NCI-H128 (cell line): ENCODE measurements around the gene PRKD2.

Experiments
- DNase-seq: peaks from one replicate; lab custom pipeline; 2025; ENCODE audit not compliant: unreplicated experiment; lab: John Stamatoyannopoulos, UW

The PRKD2 gene

DNA sequence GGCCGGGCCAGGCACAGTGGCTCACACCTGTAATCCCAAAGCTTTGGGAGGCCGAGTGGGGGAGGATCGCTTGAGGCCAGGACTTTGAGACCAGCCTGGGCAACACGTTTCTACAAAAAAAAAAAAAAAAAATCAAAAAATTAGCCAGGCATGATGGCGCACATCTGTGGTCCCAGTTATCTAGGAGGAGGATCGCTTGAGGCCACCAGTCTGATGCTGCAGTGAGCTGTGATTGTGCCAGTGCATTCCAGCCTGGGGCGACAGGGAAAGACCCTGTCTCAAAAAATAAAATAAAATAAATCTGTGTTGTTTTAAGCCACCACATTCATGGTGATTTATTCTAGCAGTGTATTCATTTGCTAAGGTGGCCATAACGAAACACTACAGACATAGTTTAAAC lies 51.8 kb downstream of the PRKD2 start:
- no peak for DNase-seq

DNA sequence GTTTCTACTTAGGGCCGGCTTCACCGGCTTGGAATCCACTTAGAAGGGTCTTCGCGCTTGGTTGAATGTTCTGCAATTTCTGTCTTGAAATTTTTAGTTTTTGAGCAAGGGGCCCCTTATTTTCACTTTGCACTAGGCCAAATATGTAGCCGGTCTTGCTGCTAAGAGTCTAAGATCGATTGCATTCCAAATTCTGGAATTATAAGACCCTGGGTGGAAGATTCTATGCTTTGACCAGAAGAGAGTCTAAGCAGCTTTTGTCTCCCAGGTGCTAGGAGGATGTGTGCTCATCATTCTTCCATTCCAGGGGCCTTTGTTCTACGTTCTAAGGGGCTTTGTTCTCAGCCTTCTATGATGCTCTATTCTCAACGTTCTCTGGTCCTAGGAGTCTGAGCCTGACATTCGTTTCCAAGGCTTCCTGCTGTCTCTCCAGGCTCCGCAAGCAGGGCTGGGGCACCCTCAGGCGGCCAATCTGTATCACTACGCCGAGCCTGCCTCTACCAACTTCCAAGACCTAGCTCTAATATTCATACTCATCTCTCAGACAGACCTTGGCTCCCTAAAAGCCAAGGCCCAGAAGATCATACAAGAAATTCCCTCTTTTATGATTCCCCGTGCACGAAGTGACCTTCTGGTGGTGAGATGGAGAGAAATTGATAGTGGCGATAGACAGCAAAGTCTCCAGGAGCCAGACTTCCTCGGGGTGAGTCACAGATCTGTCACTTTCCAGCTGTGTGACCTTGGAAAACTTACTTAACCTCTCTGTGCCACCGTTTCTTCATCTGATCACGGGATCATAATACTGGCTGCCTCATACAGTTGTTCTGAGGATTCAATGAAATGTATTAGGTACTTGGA lies 55.0 kb downstream of the PRKD2 start:
- peak; percentile 73 for DNase-seq

DNA sequence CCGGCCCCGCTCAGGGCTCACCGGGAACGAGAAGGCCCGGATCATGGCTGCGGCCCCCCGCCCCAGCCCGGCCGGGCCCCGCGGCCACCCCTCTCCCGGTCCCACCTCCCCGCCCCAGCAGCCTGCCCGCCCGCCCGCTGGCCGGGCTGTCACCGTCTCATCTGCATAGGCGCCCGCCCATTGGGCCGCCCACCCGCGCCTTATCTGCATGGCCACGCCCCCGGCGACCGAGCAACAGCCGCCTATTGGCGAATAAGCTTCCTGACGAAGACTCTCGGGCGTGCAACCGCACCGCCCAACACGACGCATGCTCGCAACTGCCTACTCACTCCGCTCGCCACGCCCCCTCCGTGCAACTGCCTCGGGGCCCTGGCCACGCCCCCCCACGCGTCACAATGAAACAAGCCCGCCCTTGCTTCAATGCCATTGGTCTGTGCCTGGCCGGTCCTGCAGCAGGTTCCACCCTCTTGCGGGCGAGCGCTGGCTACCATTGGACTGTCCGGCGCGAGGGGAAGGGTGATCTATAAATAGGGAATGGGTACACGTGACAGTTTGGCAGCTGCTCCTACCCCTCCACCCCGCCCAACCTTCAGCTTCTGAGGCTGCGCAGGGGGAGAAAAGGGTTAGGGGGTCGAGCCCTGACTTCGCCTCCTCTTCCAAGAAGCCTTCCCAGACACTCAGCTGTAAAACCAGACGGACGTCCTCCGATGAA lies 55.7 kb downstream of the PRKD2 start, which contains the start of gene DACT3:
Gene DACT3, minus strand, starts transcription at position 163 of the 712 bp plus-strand sequence. Its CDS starts 118 bp downstream, at position 45.
- peak; percentile 99 for DNase-seq

DNA sequence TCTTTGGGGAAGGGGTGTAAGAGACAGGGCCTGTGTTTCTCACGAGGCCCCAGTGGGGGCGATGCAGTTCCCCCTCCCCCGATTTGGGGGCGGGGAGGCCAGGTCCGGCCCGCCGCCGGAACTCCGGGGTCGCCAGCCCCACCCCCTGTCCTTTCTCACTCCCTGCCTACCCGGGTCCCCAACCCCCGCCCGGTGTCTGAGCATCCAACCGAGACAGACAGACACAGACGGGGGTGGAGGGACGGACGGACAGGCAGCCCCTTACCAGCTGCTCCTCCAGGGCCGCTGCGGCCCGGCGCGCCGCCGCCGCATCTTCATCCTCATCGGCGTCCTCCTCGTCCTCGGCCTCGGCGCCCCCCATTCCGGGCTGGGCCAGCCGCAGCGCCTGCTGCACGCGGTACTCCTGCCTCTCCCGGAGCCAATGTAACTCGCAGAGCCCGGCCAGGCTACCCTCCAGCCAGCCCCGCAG lies 56.3 kb downstream of the PRKD2 start:
- DNase-seq = no peak

DNA sequence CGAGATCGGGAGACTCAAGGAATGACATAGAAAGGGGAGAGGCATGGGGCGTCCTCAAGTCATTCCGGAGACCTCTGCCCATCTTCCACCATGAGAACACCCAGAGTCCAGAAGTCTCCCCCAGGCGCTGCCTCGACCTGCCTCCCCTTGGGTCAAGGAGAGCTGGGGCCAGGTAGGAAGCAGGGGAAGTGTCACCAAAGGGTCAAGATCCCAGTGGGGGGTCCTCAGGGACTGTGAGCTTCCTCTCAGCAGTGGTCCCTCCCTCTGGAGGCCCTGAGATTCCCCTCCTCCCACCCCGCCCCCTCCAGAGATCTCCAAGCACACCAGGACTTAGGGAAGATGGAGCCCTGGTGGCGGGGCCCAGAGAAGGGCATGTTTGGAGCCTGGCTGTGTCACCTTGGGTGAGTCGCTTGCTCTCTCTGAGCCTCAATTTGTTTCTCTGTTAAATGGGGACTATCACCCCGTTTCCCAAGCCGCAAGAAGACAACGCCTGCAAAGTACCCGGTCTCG lies 56.9 kb downstream of the PRKD2 start:
- DNase-seq = no peak

DNA sequence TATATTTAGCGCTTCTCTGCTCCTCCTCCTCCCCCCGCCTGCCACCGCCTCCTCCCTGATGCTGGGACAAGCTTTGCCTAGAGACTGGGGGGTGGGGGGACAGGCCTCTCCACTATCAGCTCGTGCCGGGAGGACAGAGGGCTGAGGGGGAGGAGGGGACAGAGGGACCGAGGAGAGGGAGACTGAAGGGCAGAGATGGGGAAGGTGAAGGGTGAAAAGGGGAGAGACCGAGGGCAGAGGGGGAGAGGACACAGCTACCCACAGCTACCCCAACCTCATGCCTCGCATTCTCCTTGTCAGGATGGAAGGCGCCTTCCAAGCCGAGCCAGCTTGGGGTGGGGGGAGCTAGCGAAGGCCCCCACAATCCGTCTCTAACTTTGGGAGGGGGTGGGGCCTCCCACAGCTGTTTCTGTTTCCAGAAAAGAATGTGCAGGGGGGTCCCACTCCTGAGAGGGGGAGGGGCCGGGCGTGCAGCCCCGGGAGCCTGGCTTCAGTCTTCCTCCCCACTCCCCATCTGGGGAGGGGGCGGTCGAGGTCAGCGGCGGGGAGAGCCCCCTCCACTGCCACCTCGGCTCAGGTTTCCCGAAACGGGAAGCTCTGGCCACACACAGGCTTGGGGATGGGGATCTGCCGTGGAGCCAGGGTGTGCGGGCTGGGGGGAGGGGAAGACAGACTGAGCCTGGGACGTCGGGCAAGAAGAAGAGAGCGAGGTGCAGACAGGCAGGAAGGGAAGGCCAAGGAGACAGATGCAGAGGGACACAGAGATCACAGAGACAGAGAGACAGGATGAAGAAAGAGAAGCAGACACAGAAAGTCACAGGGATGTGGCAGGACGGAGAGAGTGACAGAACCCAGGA lies 57.5 kb downstream of the PRKD2 start:
- no peak for DNase-seq

DNA sequence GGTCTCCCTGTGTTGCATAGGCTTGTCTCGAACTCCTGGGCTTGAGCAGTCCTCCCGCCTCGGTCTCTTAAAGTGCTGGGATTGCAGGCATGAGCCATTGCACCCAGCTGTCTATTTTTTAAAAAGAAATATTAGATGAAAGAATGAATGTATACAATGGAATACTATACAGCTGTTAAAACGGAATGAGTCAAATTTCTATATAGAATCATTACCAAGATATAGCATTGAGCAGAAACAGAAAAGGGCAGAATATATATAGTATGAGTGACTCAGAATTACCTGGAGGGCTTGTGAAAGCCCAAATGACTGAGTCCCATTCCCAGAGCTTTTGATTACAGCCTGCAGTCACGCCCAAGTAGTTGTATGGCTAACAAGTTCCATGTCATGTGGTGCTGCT lies 60.4 kb downstream of the PRKD2 start:
- DNase-seq = no peak

DNA sequence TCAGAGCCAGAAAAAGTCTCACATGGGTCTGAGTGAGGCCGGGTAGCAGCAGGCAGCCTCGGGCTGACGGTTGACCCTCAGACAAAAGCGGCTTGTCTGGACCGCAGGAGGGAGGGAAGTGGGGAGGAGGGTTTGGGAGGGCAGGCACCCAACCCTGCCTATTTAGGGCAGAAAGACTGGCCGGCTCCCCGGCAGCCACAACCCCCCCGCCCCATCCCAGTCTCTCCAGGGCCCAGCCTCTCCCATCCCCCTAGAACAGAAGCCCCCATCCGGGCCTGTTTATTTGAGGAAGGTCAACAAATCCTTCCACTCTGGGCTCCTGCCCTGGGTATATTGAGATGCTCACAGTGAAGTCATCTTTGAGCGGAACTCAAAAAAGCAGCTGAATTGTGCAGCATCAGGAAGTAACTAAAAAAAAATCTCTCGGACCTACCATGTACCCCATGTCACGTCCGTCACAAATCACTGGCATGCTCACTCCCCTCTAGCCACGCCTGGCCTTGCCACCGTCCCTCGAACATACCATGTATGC lies 62.2 kb downstream of the PRKD2 start:
- no peak for DNase-seq

DNA sequence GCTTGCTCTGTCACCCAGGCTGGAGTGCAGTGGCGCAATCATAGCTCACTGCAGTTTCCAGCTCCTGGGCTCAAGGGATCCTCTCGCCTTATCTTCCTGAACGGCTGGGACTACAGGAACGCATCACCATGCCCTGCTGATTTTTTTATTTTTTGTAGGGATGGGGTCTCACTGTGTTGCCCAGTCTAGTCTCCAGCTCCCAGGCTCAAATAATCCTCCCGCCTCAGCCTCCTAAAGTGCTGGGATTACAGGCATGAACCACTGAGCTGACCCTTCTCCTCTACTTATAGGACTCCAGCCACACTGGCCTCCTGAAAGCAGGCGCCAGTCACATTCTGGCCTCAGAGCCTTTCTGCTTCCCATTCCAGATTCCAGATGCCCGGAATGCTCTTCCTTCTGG lies 66.5 kb downstream of the PRKD2 start:
- no peak for DNase-seq

DNA sequence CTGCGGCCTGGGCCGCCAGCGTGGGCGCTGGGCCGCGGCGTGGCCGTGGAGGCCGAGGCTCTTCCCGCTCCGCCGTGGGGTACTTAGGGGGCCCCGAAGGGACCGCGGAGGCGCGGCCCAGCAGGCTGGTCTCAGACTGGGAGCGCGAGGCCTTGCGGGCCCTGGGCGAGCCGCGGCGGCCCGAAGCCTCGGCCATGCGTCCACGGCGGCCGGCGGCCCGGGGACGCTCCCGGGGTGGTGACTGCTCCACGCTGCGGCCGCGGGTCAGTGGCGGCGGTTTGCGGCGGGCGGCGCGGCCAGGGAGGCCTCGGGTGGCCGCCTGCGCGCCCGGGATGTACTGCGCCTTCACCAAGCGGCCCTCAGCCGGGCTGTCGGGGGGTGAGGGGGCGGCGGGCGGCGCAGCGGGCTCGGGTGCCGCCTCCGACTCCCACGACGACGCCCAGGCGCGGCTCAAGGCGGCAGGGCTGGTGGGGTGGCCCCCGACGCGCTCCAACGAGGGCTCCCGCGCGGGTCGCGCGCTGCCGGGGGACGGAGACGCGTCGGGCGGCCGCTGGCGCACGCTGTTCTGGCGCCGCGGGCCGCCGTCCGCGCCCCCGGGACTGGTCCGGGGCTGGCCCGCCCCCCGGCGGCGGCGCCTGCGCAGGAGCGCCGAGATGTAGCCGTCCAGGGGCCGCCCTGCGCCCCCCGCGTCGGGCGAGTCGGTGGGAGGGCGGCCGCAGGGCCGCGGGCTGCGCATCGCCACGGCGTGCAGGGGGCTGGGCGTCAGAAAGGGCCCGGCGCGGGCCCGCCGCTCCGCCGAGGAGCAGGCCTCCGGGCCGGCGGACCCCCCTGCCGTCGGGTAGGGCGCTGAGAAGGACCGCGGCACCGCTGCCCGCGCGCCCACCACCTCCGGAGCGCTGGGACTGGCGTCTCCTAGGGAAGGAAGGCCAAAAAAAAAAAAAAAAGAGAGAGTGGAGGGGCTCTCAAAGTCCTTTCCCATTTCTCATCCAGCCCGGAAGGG lies 67.7 kb downstream of the PRKD2 start:
- no peak for DNase-seq

DNA sequence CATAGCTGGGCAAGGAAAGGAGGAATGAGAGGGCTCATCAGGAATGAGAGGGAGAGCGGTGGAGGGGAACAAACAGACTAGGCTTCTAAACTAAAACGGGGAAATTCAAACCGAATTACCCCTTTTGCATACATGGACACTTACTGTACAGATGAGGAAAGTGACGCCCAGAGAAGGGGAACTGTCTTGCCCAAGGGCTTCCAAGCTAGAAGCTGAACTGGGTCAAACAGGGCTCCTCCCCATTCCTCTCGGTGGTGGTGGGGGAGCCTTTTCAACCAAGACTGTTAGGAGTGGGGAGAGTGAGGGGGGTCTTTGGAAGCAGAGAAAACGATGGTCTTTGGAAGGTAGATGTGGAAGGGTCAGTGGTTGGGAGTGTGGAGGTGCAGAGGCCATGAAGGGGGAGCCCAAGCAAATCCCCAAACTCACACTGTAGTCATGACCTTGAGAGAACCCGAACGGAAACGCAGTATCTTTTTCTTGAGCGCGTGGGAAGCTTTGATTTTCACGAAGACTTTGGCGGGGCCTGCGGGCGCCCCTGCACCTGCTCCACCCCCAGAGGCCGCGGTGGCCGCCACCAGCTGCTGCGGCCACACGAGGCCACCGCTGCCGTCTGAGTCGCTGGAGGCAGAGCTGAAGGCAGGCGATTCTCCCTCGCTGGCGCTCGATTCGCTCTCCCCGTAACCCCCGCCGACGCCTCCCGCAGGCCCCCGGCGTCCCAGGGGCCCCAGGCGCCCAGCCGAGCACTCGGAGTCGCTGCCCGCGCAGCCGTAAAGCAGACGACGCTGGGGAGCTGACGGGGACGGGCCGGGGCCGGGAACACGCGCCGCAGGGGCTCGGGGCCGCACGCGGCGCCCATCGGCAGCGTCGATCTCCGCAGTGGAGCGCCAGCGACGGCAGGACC lies 68.6 kb downstream of the PRKD2 start:
- no peak for DNase-seq

DNA sequence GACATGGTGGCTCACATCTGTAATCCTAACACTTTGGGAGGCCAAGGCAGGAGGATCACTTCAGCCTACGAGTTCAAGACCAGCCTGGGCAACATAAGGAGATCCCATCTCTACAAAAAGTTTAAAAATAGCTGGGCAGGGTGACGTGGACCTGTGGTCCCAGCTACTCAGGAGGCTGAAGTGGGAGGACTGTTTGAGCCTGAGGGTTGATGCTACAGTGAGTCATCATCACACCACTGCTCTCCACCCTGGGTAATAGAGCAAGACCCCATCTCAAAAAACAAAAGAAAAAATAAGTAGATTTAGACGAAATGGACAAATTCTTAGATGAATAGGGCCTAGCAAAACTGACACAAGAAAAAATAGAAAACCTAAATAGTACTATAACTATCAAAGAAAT lies 70.5 kb downstream of the PRKD2 start:
- DNase-seq = no peak

DNA sequence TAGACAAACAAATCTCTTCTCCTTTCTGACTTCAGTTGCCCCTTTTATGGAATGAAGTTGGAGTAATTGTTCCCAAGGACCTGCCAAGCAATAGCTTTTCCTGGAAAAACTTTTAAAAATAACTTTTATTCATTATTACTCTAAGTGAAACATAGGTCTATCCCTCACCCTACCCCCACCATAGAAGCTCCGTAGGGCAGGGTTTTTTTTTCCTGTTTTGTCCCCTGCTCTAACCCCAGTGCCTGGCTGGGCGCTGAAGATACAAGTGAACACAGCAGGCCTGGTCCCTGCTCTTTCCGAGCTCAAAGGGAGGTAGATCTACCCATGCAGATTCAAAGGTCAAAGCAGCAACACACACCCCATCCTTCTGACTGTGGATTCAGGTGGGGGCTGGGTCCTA lies 72.2 kb downstream of the PRKD2 start:
- no peak for DNase-seq

DNA sequence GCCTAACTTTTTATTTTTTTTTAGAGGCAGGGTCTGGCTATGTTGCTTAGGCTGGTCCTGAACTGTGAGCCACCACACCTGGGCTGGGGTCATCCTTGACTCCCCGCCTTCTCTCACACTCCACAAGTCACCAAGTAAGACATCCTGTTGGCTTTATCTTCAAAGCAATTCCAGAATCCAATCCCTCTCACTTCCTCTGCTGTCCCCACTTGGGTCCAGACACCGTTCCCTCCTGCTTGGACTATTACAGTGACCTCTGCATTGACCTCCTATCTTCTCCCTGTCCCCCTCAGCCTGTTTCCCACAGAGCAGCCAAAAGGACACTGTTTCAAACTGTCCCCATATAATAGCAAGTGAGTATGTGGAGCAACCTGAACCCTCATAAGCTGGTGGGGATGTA lies 76.3 kb downstream of the PRKD2 start:
- DNase-seq = no peak

DNA sequence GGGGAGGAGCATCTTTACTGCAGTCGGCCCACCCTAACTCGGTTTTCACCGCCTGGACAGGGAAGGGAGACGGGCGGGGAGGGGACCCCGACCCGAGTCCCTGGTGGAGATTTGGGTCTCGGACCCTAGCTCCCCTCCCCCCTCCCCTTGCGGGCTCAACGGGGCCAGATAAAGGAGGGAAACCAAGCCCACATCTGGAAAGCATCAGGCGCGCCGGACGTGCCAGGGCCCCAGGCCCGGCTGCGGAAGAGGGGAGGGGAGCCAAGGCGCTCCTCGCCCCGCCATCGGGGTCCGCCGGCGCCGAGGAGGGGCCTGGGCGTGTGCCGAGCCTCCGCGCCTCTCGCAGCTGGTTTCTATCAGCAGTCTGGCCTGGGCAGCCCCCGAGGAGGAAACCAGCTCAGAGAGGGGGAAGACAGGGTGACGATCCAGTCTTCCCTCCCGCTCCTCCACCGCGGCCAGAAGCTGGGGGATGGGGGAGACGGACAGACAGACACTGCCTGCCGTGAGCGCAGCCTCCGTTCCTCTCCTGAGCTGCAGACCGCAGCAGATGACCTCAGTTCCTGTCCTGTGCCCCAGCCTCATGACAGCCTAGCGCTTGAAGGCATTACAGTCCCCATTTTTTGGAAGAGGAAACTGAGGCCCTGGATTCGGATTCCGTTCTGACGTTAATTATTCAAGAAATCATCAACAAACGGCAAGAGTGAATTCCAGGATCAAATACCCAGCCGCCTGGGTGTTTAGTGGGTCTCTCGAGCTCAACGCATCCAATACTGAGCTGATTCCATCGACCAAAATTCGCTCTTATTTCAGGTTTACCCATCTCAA lies 77.3 kb downstream of the PRKD2 start:
- DNase-seq = no peak

DNA sequence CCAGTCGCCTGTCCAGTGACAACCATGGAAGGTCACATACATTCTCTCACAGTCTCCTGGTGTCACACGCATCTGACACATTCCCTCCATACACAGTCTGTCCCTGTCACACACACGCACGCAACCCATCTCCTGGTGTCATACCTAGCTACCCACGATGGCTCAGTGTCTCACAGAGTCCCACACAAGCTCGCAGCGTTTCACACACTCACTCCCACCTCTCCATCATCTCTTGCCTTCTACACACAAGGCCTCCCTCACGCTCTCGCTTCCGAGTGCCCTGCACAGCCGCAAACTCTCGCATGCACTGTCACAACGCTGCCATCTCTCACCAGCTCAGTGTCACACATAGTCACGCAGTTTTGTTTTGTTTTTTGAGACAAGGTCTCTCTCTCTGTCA lies 79.7 kb downstream of the PRKD2 start:
- DNase-seq = no peak

DNA sequence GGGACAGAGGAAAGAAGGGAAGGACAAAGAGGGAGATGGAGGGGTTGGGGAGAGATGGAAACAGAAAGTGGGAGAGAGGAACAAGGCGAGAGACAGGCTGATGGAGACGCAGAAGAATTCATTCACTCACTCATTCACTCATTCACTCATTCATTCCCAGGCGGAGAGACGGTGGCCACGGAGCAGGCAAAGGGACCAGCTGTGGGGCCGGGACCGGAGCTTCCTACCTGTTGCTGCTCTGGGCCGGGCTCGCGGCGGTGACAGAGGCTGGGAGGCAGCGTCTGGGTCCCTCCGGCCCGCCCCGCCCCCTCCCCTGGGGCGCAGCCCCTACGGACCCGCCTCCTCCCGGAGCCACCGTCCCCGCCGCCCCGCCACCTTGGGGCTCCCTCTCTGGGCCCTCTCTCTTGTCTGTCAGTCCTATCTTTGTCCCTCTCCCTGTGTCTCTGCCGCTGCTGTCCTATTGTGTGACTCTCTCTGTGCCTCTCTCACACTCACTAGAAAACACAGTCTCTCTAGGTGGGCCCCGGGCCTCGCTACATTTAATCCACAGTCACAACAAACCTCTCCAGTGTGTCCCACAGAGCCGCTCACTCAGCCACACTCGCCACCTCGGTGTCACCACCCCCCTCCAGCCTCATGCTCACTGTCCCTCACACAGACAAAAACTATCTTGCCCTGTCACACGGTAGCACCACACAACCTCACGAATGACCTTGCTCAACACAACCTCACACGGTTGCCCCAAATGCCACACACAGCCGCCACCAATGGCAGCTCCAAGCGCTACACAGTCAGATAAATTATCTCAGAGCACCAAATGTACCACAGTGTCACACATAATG lies 80.8 kb downstream of the PRKD2 start, which contains the start of gene GNG8:
Gene GNG8, minus strand, starts transcription at position 283 of the 842 bp plus-strand sequence. CDS start 1,520 bp downstream, outside the sequence.
- DNase-seq = no peak
